ENCODE measurements around the gene RASGRF2.

RASGRF2 gene

GRCh38 chr5:81250004-81250403 lies 289.8 kb downstream of the RASGRF2 start:
- Histone ChIP-seq H2AFZ (ENCODE audit: low read length) (no peak overlapping the region), H3K79me2 (ENCODE audit: insufficient read depth, low read length) (no peaks in the 10 kb centered on the region), H4K20me1 (ENCODE audit: insufficient read depth, low read length, poor library complexity, severe bottlenecking) (no peaks in the 10 kb centered on the region), H3K4me1 (ENCODE audit: insufficient read depth, low read length, poor library complexity, severe bottlenecking) (no peaks in the 10 kb centered on the region), H3K36me3 (ENCODE audit: insufficient read depth, low read length) (peaks cover 9% of the 10 kb centered on the region), H3K4me3 (ENCODE audit: low read length, poor library complexity, severe bottlenecking) (no peak overlapping the region), H3K9me2 (replicated peaks; ENCODE audit: low read depth, low read length) (no peaks in the 10 kb centered on the region), H3K4me2 (ENCODE audit: low read depth, low read length, poor library complexity, severe bottlenecking) (no peak overlapping the region), H3F3A (ENCODE audit: low read depth) (no peaks in the 10 kb centered on the region), H3K27me3 (ENCODE audit: insufficient read depth, low read length, poor library complexity, severe bottlenecking) (no peaks in the 10 kb centered on the region), H3K9ac (ENCODE audit: low read depth, low read length, poor library complexity, severe bottlenecking) (no peak overlapping the region), H3K9me3 (ENCODE audit: insufficient read depth, low read depth, low read length) (no peaks in the 10 kb centered on the region)
- TF ChIP-seq EZH2phosphoT487 (IDR thresholded peaks at IDR 0.05; ENCODE audit: borderline replicate concordance) (no peak), CTCF (conservative IDR thresholded peaks at IDR 0.05; ENCODE audit: low read length) (no peak)

DNA sequence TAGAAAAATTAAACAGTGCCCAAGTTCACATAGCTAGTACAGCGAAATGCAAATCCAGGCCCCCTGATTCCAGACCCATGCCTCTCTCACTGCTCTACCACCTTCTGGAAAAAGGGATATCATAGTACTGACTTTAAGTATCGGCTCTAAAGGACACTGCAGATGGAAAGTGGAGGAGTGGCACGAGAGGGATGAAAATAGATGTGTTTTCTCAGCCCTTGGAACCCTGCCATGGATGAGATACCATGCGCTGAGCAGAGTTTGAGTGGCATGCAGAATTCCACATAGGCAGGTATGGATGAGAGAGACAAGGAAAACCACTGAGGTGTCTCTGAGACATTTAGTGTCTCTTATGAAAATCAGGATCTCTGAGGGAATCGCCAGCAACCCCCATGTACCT lies 291.8 kb downstream of the RASGRF2 start:
- Histone ChIP-seq H3K4me2 (ENCODE audit: low read depth, low read length, poor library complexity, severe bottlenecking) (no peak overlapping the region), H4K20me1 (ENCODE audit: insufficient read depth, low read length, poor library complexity, severe bottlenecking) (no peaks in the 10 kb centered on the region), H3K9ac (ENCODE audit: low read depth, low read length, poor library complexity, severe bottlenecking) (no peak overlapping the region), H3K9me3 (ENCODE audit: insufficient read depth, low read depth, low read length) (no peaks in the 10 kb centered on the region), H3K9me2 (replicated peaks; ENCODE audit: low read depth, low read length) (no peaks in the 10 kb centered on the region), H3K79me2 (ENCODE audit: insufficient read depth, low read length) (no peaks in the 10 kb centered on the region), H3K4me3 (ENCODE audit: low read length, poor library complexity, severe bottlenecking) (no peak overlapping the region), H3F3A (ENCODE audit: low read depth) (no peaks in the 10 kb centered on the region), H3K36me3 (ENCODE audit: insufficient read depth, low read length) (peaks cover 9% of the 10 kb centered on the region), H3K4me1 (ENCODE audit: insufficient read depth, low read length, poor library complexity, severe bottlenecking) (no peaks in the 10 kb centered on the region), H3K27me3 (ENCODE audit: insufficient read depth, low read length, poor library complexity, severe bottlenecking) (no peaks in the 10 kb centered on the region), H2AFZ (ENCODE audit: low read length) (no peak overlapping the region)
- TF ChIP-seq CTCF (conservative IDR thresholded peaks at IDR 0.05; ENCODE audit: low read length) (no peak), EZH2phosphoT487 (IDR thresholded peaks at IDR 0.05; ENCODE audit: borderline replicate concordance) (no peak)

- Histone ChIP-seq H3K4me1 (ENCODE audit: insufficient read depth, low read length, poor library complexity, severe bottlenecking) (no peaks in the 10 kb centered on the region), H3K27me3 (ENCODE audit: insufficient read depth, low read length, poor library complexity, severe bottlenecking) (no peaks in the 10 kb centered on the region), H3K9me3 (ENCODE audit: insufficient read depth, low read depth, low read length) (no peaks in the 10 kb centered on the region), H3K9ac (ENCODE audit: low read depth, low read length, poor library complexity, severe bottlenecking) (no peak overlapping the region), H3K79me2 (ENCODE audit: insufficient read depth, low read length) (no peaks in the 10 kb centered on the region), H3K36me3 (ENCODE audit: insufficient read depth, low read length) (peaks cover 9% of the 10 kb centered on the region), H3F3A (ENCODE audit: low read depth) (no peaks in the 10 kb centered on the region), H3K4me3 (ENCODE audit: low read length, poor library complexity, severe bottlenecking) (no peak overlapping the region), H3K9me2 (replicated peaks; ENCODE audit: low read depth, low read length) (no peaks in the 10 kb centered on the region), H4K20me1 (ENCODE audit: insufficient read depth, low read length, poor library complexity, severe bottlenecking) (no peaks in the 10 kb centered on the region), H2AFZ (ENCODE audit: low read length) (no peak overlapping the region), H3K4me2 (ENCODE audit: low read depth, low read length, poor library complexity, severe bottlenecking) (no peak overlapping the region)
- TF ChIP-seq CTCF (conservative IDR thresholded peaks at IDR 0.05; ENCODE audit: low read length): no peak
- TF ChIP-seq EZH2phosphoT487 (IDR thresholded peaks at IDR 0.05; ENCODE audit: borderline replicate concordance): no peak
These were observed 292.7 kb downstream of the RASGRF2 start for GRCh38 chr5:81252904-81253303.

Measured in Loucy (cell line).